A549 treated with GW870086 at 1 μM for 4 hours (cell line): ENCODE measurements around the gene MRGPRE. TPM values are rescaled to one million over a fixed set of nuclear protein-coding genes. Genes with fewer than 3 reads are reported as not detected.

Experiments
- total RNA-seq: library from RNA; stranded (reverse); fragments of 200-300 nt; extraction: Qiagen RNA extraction; gene quantifications from 5 replicates; pipeline ENCODE4 v1.2.3, GENCODE V29; 2022; ENCODE audit warnings: low read depth

MRGPRE gene, protein sequence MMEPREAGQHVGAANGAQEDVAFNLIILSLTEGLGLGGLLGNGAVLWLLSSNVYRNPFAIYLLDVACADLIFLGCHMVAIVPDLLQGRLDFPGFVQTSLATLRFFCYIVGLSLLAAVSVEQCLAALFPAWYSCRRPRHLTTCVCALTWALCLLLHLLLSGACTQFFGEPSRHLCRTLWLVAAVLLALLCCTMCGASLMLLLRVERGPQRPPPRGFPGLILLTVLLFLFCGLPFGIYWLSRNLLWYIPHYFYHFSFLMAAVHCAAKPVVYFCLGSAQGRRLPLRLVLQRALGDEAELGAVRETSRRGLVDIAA
- 0.14 to 0.17 TPM in 2 of 5 replicates, not detected in the others for total RNA-seq

DNA sequence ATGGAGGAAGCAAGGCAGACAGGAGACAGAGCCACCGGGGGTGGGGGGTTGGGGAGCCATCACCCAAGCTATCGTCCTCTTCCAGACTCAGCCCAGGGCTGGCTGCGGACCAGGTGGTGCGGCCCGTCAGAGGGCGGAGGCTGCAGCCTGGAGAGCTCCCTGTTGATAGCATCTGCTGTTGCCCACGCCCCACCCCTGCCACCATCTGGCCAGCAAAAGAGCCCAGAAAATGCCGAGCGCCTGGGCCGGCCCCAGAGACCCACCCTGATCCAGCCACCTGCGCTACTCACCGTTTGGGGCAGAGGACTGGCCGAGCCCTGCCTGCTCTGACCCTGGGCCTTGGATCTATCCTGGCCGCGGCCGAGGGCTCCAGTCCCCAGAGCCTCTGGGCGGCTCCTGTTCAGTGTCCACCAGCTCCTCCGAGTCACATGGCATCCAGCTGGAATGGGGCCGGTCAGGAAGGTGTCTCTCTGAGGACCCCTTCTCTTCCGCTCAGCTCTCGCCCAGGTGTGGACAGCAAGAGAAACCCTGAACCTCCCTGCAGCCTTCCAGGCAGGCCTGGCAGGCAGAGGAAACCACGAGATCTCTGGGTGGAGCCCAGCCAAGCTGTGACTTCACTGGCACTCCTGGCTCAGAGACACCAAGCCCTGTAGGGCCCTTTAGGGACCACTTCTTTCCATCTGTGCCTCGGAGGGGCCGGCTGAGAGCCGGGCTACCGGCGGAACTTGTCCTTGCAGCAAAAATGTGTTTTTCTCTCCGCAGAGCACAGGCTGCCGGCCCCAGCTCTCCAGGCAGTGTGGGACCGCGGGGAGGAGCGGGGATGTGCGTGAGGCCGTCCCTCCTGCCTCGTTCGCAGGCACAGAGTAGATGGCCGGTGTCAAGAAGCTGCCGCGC lies at the start of gene MRGPRE:
Gene MRGPRE, minus strand, starts transcription at position 567 of the 894 bp plus-strand sequence. CDS start 3,618 bp downstream, outside the sequence.

DNA sequence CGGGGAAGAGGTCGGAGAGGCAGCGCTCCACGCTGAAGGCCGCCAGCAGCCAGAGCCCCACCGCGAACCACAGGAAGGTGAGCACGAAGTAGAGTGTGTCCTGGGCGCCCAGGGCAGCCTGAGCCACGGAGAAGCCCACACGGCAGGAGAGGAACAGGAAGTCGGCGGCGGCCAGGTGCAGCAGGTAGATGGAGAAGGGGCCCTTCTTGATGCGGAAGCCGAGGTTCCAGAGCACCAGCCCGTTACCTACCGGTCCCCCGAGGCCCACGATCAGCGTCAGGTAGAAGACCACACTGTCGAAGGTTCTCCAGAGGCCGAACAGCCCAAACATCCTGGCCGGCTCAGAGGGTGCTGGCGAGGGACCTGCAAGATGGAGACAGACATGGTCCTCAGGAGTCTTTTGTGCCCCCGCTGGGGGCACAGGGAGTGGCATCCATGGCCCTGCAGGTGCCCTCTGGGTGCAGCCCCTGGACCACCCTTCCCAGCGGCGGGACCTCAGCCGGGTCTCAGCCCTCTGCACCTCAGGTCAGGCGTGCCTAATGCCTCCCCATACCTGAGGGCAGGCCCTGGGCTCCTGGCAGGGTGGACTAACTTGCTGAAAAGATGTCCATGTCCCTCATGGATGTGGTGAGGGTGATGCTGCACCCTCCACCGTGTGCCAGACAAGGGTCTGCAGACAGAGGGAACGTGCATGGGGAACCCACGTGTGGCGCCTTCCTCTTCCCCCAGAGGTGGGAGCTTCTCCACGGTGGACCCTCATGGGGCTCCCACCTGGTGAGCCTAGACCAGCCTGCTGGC lies 13.5 kb downstream of the MRGPRE start, which contains the start of gene MRGPRG:
Gene MRGPRG, minus strand, starts transcription at position 331 of the 798 bp plus-strand sequence. Its CDS starts 0 bp downstream, at position 331.

Other genes with a start within 250 kb of the MRGPRE start
- gene NAP1L4, start 240.1 kb downstream of the MRGPRE start, total RNA-seq = 112 to 126 TPM (median 117 TPM) in 5 replicates
- gene CARS1, start 175.0 kb downstream of the MRGPRE start, total RNA-seq = 58.2 to 69.5 TPM (median 62.4 TPM) in 5 replicates
- gene OSBPL5, start 67.1 kb downstream of the MRGPRE start, total RNA-seq = 6.4 to 8.3 TPM (median 7.0 TPM) in 5 replicates
- not detected in 5 replicates for gene MRGPRG, start 13.6 kb downstream of the MRGPRE start, total RNA-seq
- 19.0 to 21.7 TPM (median 20.3 TPM) in 5 replicates for gene ZNF195, start 146.7 kb upstream of the MRGPRE start, total RNA-seq